CD4-positive, alpha-beta T cell treated with Interleukin-15 for 4 hours (primary cell): ENCODE results near the gene HIPK2.

ENCODE experiments used
- DNase-seq: peaks from one replicate; pipeline ENCODE4 v3.0.0-alpha.2; 2020; ENCODE audit warnings: low spot score

Gene HIPK2

GRCh38 chr7:139783647-139784385 is 6.0 kb upstream of the HIPK2 start:
- DNase-seq, result no peak

DNA sequence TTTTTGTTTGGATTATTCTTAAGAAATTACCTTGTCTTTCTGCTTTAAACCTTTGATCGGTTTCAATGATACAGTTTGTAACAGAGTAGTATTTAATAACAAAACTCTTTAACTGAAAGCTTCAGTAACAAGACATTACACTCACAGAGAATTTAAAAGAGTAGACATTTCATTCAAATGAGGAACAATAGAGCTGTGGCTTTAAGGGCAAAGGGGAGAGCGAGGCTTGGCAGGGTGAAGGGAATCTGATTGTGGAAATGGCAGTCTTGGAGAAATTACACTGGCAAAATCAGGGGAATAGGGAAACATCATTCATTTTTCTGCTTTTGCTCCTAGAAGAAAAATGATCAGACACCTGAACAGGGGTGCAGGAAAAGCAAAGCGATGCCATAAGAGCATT is 5.1 kb upstream of the HIPK2 start:
- no peak for DNase-seq

GRCh38 chr7:139777133-139777891 is 486 bp downstream of the HIPK2 start:
- peak; percentile 34 for DNase-seq

DNA sequence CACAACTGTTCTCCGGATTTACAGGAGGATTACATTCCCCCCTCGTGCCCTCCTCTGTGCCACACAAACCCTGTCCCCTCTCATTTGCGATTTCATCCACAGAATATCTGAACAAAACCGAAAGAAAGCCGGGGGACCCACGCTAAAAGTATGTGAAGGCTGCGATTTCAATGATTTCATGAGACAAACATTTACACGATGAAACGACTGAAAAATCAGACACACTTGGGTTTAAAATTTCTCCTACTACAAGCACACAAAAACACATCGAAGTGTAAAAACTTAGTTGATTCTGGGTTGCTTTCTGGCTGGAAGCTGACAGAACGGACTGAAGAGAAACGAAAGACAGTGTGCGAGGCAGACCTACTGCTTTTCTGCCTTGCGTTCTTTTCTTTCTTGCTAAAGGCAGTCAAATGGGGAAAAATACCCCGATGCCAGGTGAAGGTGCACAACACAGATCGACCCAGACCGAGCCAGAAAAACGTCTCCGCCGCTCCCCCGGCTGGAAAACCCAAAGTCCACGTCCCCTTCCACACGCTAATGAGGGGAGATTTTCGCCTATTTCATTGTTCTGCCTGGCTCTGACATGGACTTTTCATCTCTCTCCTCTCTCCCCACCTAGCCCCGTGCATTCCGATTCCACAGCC is 1.2 kb downstream of the HIPK2 start:
- peak; percentile 35 for DNase-seq

- peak; percentile 66 for DNase-seq
Measured at GRCh38 chr7:139775829-139776266, 1.9 kb downstream of the HIPK2 start.

DNA sequence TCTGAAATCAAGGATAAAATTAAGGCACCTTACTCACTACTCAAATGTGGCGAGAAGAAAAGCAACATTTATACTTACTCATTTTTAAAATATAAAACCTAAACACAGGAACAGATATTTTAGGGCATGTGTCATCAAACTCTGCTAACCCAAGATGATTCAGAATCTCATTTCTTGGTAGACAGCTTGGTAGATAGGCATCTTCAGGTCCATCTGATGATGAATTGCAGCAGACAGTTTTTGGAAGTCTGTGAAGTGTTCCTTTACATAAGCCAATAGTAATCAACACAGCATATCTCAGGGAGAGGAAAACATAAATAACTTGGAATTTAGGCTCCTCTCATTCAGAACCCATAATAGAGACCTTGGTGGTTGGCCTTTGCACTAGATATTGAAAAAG is 3.4 kb downstream of the HIPK2 start:
- DNase-seq, result peak; percentile 49

DNA sequence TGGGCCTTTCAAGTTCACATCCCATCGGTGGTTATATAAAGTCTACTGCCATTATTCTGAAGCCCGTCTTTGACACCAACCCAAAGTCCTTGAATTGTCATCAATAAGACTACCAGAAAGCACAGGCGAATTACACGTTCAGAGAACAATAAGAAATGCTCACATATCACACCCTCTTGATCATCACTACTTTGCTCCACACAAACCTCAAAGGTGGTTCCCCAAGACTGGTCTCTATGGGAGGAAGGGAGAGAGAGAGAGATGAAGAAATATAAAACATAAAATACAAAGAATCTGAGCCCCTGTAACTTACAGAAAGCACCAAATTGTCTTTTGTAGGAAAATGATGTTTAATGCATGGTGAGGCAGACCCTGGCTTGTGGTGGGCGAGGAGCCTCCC is 4.4 kb downstream of the HIPK2 start:
- DNase-seq, result no peak

DNA sequence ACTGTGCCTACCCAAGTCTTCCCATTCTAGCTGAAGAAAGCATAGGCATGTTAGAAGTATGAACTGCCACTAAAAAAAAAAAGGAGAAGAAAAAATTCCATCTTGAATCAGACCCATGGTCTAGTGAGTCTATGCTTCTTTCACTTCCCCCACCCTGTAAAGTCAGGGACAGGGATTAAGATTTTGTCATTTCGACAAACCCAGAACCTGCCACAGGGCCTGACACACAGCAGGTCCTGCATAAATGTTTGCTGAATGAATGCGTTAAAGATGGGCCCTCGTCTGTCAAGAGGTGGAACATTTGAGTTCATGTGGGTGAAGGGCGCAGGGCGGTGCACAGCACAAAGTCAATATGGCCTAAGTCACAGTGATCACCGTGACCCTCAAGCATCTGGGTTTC is 4.9 kb downstream of the HIPK2 start:
- DNase-seq, result no peak

GRCh38 chr7:139772115-139772514 is 5.7 kb downstream of the HIPK2 start:
- DNase-seq, result no peak

DNA sequence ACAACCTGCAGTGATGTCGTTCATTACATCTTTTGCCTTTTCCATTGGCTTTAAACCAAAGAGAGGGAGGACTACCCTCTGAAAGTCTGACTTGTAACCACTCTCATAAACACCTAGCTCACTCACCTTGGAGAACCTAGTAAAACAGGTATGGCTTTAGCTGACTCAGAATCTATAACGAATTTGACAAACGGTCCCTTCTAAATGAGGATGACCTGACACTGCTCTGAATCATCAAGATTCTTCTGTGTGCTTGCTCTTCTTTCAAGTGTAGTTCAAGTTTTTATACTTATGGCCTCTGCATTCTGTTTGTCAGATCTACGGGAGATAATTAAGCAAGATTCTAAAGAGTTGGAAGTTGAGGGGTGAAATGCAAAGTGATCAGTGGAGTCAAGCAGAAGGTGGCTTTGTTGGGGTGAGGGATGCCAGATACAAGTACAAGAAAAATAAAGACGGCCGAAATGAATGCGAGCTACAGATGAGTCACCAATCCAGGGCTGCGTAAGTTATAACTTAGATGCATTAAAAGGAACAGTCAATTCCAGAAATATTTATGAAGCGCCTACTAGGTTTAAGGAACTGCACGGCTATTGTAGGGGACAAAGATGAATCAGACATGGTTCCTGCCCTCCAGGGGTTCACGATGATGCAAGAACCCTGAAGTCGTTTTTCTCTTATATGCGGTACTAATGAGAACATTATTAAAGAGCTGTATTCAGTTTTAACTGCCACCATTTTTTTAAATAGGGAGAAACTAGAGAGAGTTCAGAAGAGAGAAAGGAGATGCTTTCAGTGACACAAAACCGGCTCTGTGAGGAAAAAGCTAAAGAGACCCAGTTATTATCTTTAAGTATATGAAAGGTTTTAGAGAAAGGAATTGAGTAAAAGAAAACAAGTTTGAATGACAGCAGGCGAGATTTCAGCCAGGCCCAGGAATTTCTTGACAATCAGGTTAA is 6.5 kb downstream of the HIPK2 start:
- no peak for DNase-seq

DNA sequence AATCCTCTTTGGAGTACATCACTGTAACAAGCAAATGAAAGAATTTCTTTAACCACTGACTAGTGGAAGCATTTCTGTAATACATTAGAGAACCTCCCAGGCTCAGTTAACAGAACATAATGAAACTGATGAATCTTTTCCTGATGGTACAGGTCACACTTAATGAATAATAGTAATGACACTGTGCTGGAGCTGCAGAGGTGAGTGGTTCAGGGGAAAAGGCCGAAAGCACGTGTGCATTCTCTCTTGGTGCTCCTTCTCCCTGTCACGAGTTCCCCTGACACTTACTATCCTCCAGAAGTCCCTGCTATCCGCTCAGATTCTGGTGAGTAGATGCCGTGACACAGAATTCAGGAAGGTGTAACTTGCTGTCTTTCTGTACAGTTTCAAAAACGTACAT is 8.0 kb downstream of the HIPK2 start:
- DNase-seq, result no peak

- no peak for DNase-seq
Measured at GRCh38 chr7:139769066-139769465, 8.7 kb downstream of the HIPK2 start.

GRCh38 chr7:139768249-139768824 is 9.5 kb downstream of the HIPK2 start:
- DNase-seq, result no peak

GRCh38 chr7:139767561-139767982 is 10.2 kb downstream of the HIPK2 start:
- DNase-seq, result no peak

DNA sequence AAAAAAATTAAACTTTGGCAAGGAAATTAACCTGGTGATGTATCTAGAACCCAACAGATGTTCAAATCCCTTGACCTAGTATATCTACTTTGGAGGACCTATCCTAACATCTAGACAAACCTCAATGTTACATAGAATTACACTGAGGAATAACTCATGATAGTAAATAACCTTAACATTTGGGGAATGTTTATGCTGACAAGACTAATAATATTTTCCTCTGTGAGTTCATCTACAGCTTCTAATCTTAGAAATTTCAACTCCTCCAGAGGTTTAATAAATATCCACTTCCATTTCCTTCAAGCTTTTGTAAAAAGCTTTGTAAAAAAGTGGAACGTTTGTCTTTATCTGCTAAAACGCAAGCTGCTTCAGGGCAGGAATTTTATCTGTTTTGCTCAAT is 12.7 kb downstream of the HIPK2 start:
- DNase-seq, result no peak

DNA sequence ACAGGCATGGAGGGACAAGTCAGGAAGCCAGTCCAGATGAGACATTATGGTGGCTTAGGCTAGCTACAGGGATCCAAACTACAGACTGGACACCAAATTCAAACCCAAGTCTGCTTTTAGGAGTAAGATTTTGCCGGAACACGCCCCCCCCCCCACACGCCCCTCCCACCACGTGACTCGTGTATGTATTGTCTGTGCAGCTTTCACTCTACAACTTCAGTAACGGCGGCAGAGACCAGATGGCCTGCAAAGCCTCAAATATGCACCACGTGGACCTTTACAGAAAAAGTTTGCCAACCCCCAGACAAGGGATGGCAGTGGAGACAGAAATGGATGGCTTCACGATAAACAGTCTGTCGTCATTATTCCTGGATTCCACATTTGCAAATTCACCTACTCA is 14.5 kb downstream of the HIPK2 start:
- no peak for DNase-seq

- DNase-seq, result no peak
Measured at GRCh38 chr7:139762886-139763285, 14.9 kb downstream of the HIPK2 start.

- DNase-seq, result no peak
Measured at GRCh38 chr7:139758388-139758787, 19.4 kb downstream of the HIPK2 start.

DNA sequence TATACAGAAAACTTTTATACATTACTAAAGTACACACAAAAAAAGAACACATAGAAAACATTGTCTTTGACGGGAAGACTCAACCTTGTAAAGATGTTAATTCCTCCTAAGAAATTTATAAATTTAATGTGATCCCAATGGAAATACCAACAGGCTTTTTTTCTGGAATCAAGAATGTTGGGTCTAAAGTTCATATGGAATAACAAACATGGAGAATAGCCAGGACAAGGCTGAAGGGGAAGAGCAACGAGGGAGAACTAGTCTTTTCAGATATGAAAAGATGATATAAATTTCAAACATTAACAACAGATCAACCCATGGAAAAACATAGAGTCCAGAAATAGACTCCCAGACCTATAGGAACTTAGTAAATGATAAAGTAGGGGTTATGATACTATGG is 19.8 kb downstream of the HIPK2 start:
- DNase-seq, result no peak

- DNase-seq, result no peak
Measured at GRCh38 chr7:139753693-139754111, 24.1 kb downstream of the HIPK2 start.

GRCh38 chr7:139753081-139753692 is 24.6 kb downstream of the HIPK2 start:
- no peak for DNase-seq
